GM12878 (cell line): ENCODE data around the gene NTN3. TPM values are rescaled to one million over a fixed set of nuclear protein-coding genes. Genes with fewer than 3 reads are reported as not detected.

ENCODE experiments used
- BCLAF1 ChIP-seq: fragments of 450-650 bp; IDR thresholded peaks from 2 replicates; pipeline ENCODE4 v1.6.1; 2017; ENCODE audit warnings: antibody characterized with exemption, mild to moderate bottlenecking, moderate library complexity
- BRCA1 ChIP-seq: IDR thresholded peaks from 2 replicates; pipeline ENCODE4 v1.6.1; 2011; ENCODE audit warnings: low read depth, low read length, improper control_type of control experiment
- CHD2 ChIP-seq: IDR thresholded peaks from 2 replicates; pipeline ENCODE4 v1.6.1; 2011; ENCODE audit warnings: low read depth, low read length, improper control_type of control experiment, borderline replicate concordance
- CREM ChIP-seq: IDR thresholded peaks from 2 replicates; pipeline ENCODE4 v1.6.1; 2014; ENCODE audit warnings: antibody characterized with exemption, low read depth
- CUX1 ChIP-seq: IDR thresholded peaks from 2 replicates; pipeline ENCODE4 v1.6.1; 2012; ENCODE audit warnings: improper control_type of control experiment, low read depth, low read length; ENCODE audit not compliant: insufficient replicate concordance
- EGR1 ChIP-seq, 2 experiments: IDR thresholded peaks; 1 replicate in 1 of 2; 2 replicates in 1 of 2; pipeline ENCODE4 v1.6.1; 2011 to 2012; ENCODE audit warnings: low read depth in 2 of 2, low read length in 2 of 2, borderline replicate concordance in 1 of 2, mild to moderate bottlenecking in 1 of 2, moderate library complexity in 1 of 2
- MYC ChIP-seq: IDR thresholded peaks from 2 replicates; pipeline ENCODE4 v1.6.1; 2011; ENCODE audit warnings: mild to moderate bottlenecking, low read length, moderate library complexity, inconsistent platforms; ENCODE audit not compliant: insufficient read depth, insufficient replicate concordance, insufficient read length, severe bottlenecking
- NBN ChIP-seq: fragments of 450-650 bp; IDR thresholded peaks from 2 replicates; pipeline ENCODE4 v1.6.1; 2016
- NFIC ChIP-seq: IDR thresholded peaks from 2 replicates; pipeline ENCODE4 v1.6.1; 2012; ENCODE audit warnings: low read depth, mild to moderate bottlenecking, inconsistent platforms, low read length, moderate library complexity
- NFXL1 ChIP-seq: fragments of 450-650 bp; IDR thresholded peaks from 2 replicates; pipeline ENCODE4 v1.6.1; 2017; ENCODE audit warnings: antibody characterized with exemption, mild to moderate bottlenecking, borderline replicate concordance
- NFYA ChIP-seq: IDR thresholded peaks from 2 replicates; pipeline ENCODE4 v1.6.1; 2011; ENCODE audit warnings: low read depth, mild to moderate bottlenecking, low read length, improper control_type of control experiment, borderline replicate concordance
- NR2F1 ChIP-seq: fragments of 450-650 bp; conservative IDR thresholded peaks from 2 replicates; pipeline ENCODE4 v1.6.1; 2017; ENCODE audit warnings: mild to moderate bottlenecking
- RELA ChIP-seq: fragments of 450-650 bp; IDR thresholded peaks from 2 replicates; pipeline ENCODE4 v1.8.0; 2014; ENCODE audit warnings: borderline replicate concordance; ENCODE audit not compliant: partially characterized antibody
- REST ChIP-seq: IDR thresholded peaks from 2 replicates; pipeline ENCODE4 v1.6.1; 2012; ENCODE audit warnings: mild to moderate bottlenecking, low read depth, low read length
- SMAD1 ChIP-seq: fragments of 450-650 bp; IDR thresholded peaks from 2 replicates; pipeline ENCODE4 v1.6.1; 2018; ENCODE audit warnings: mild to moderate bottlenecking, low read depth; ENCODE audit not compliant: partially characterized antibody
- TARDBP ChIP-seq: IDR thresholded peaks from 2 replicates; pipeline ENCODE4 v1.6.1; 2016; ENCODE audit warnings: borderline replicate concordance
- ZNF207 ChIP-seq: fragments of 450-650 bp; IDR thresholded peaks from 2 replicates; pipeline ENCODE4 v1.6.1; 2014; ENCODE audit warnings: antibody characterized with exemption, mild to moderate bottlenecking, borderline replicate concordance
- ZSCAN29 ChIP-seq: fragments of 450-650 bp; IDR thresholded peaks from 2 replicates; pipeline ENCODE4 v1.6.1; 2017; ENCODE audit warnings: mild to moderate bottlenecking, moderate library complexity
- polyA plus RNA-seq, 11 experiments: library from polyadenylated mRNA; depleted of rRNA in 4 of 11; unstranded in 6 of 11; stranded (reverse) in 5 of 11; fragments of >200 nt; fragmentation: Nextera tagmentation in 4 of 11; fragmentation: Illumina TruSeq in 1 of 11; extraction: Ambion mirVana in 4 of 11; extraction: Trizol in 1 of 11; gene quantifications; 1 replicate in 1 of 11; 2 replicates in 10 of 11; pipeline versions ENCODE4 v1.2.1 to v1.2.3, GENCODE V29; 2011 to 2016; ENCODE audit warnings: inconsistent platforms in 2 of 11, missing spikeins in 2 of 11, low read depth in 1 of 11
- total RNA-seq, 4 experiments: library from RNA; depleted of rRNA in 3 of 4; stranded (reverse); fragments of >200 nt in 3 of 4; fragmentation: Illumina TruSeq in 1 of 4; extraction: Trizol in 1 of 4; gene quantifications; 2 replicates each; pipeline versions ENCODE4 v1.2.1 to v1.2.3, GENCODE V29; 2013 to 2021

NTN3 gene
- total and polyA plus RNA-seq, 10 of the 15 experiments (the other 5 are each of a cell fraction or from before 2014, with no cell fraction given): 0.04 TPM; not detected in 9

- TF ChIP-seq CUX1 (no peak), NFXL1 (no peak), BRCA1 (peak; percentile 43), CHD2 (peak; percentile 90), NFIC (peak; percentile 89; the same call in 1 of the 2 replicates), ZSCAN29 (no peak), CREM (peak; percentile 76), NFYA (no peak), REST (no peak), NR2F1 (0 out of 2 replicates have a peak, but pooled peaks have one; percentile 30), ZNF207 (no peak), RELA (peak; percentile 91), NBN (no peak), EGR1 (IDR thresholded peaks at IDR 0.05; ENCODE audit: borderline replicate concordance in 1 of 2, low read depth in 2 of 2, low read length in 2 of 2) (peak; percentile 45 to 82), MYC (no peak), BCLAF1 (no peak), TARDBP (peak; percentile 90), SMAD1 (no peak)
Observed at GRCh38 chr16:2520097-2520783, 49.1 kb downstream of the NTN3 start, which contains the start of gene AMDHD2 (continued).
